Neural crest cell (in vitro differentiated cells): ENCODE data around the gene TMEM229B. TPM values are rescaled to one million over a fixed set of nuclear protein-coding genes. Genes with fewer than 3 reads are reported as not detected.
A peak's percentile ranks its signal among the peaks of the same experiment; 100 is the strongest.

Source experiments
- DNase-seq: peaks from one replicate; pipeline ENCODE4 v3.0.0; 2021; ENCODE audit warnings: low read depth, mixed read lengths, low spot score
- H3K27ac Mint-ChIP-seq: one replicate; pipeline ENCODE4 v1.8.0; 2021; ENCODE audit warnings: mild to moderate bottlenecking, mixed read lengths; ENCODE audit not compliant: unreplicated experiment
- H3K27me3 Mint-ChIP-seq: 2 replicates; pipeline ENCODE4 v1.8.0; 2021; ENCODE audit warnings: low read depth, mild to moderate bottlenecking, mixed read lengths
- H3K36me3 Mint-ChIP-seq: 2 replicates; pipeline ENCODE4 v1.8.0; 2021; ENCODE audit warnings: low read depth, mild to moderate bottlenecking, mixed read lengths
- H3K4me1 Mint-ChIP-seq: 2 replicates; pipeline ENCODE4 v1.8.0; 2021; ENCODE audit warnings: mixed read lengths
- H3K4me3 Mint-ChIP-seq: one replicate; pipeline ENCODE4 v1.8.0; 2021; ENCODE audit warnings: mild to moderate bottlenecking, mixed read lengths
- H3K9me3 Mint-ChIP-seq: 2 replicates; pipeline ENCODE4 v1.8.0; 2021; ENCODE audit warnings: mixed read lengths
- CTCF ChIP-seq: fragments of 200-600 bp; sonication (generic); conservative IDR thresholded peaks from 2 replicates; pipeline ENCODE4 v1.5.0; 2021; ENCODE audit warnings: antibody characterized with exemption, mild to moderate bottlenecking
- total RNA-seq: library from RNA; stranded (reverse); gene quantifications from 2 replicates; pipeline ENCODE4 v1.2.1, GENCODE V29; 2021

The TMEM229B gene
- total RNA-seq, 1 donor from 2014 or later, result 5.2 TPM

DNA sequence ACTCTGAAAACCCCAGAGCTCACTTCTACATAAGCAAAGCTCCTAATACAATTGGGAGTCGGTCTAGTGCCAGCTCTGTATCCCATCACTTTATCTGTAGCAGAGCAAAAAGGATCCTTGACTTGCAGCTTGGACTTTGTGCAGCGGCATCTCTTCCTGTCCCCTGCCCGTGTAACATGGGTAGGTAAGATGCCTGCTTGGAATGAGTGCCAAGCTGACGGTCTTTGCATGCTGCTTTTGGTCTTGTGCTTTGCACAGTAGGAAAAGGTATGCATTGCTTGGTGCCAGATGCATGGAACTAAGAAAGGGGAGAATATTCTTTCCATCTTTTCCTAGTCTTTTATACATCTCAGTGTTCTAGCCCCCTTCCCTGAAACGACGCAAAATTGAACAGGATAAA is 37.7 kb upstream of the TMEM229B start:
- H3K4me3 Mint-ChIP-seq, result no peak overlapping the region
- DNase-seq, result no peak
- TF ChIP-seq CTCF, result no peak
- H3K27me3 Mint-ChIP-seq, result peaks cover 9% of the 10 kb centered on the region
- H3K4me1 Mint-ChIP-seq, result peaks cover 39% of the 10 kb centered on the region
- no peaks in the 10 kb centered on the region for H3K9me3 Mint-ChIP-seq
- H3K27ac Mint-ChIP-seq, result no peak overlapping the region
- no peaks in the 10 kb centered on the region for H3K36me3 Mint-ChIP-seq

DNA sequence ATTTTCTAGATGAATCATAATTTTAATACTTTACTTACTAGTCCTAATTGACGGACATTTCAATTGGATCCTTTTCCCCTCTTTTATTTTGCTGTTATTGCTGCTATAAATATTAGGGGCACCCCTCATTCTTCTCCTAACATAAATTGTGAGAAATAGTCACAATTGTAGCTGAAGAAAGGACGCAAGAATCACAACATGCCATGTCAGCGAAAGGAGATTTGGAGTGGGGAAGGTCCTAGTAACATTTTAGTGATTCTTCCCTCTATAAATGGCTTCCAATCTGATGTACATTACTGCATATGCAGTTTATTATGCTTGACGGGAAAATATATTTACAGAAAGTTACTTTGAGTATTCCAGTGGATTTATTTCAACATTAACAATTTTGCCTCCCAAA is 36.9 kb upstream of the TMEM229B start:
- no peak overlapping the region for H3K4me3 Mint-ChIP-seq
- no peak overlapping the region for H3K27ac Mint-ChIP-seq
- peaks cover 10% of the 10 kb centered on the region for H3K27me3 Mint-ChIP-seq
- H3K9me3 Mint-ChIP-seq, result no peaks in the 10 kb centered on the region
- H3K36me3 Mint-ChIP-seq, result no peaks in the 10 kb centered on the region
- no peak for DNase-seq
- H3K4me1 Mint-ChIP-seq, result peaks cover 39% of the 10 kb centered on the region
- TF ChIP-seq CTCF, result no peak

DNA sequence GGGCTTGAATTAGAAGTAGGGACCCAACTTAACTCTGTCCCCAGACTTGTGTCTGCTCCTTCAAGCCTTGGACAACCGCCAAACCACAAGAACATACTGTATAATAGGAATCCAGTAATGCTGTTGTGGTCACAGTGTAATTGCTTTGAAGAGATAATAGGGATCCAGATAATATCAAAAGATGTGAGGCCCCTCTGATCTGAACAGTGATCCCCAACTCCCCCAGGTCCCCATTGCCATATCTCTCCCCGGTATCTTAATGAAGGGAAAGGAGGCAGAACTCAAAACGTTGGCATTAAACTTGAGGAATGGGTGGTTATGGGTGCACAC is 36.1 kb upstream of the TMEM229B start:
- Mint-ChIP-seq H3K4me1 (peaks cover 39% of the 10 kb centered on the region), H3K36me3 (no peaks in the 10 kb centered on the region), H3K27ac (no peak overlapping the region), H3K27me3 (peaks cover 16% of the 10 kb centered on the region), H3K4me3 (no peak overlapping the region), H3K9me3 (no peaks in the 10 kb centered on the region)
- TF ChIP-seq CTCF, result no peak
- DNase-seq, result no peak

GRCh38 chr14:67523764-67524633 is 35.5 kb upstream of the TMEM229B start:
- peak overlapping the region; percentile 52 for H3K27ac Mint-ChIP-seq
- H3K4me3 Mint-ChIP-seq, result no peak overlapping the region
- H3K4me1 Mint-ChIP-seq, result peaks cover 39% of the 10 kb centered on the region

DNA sequence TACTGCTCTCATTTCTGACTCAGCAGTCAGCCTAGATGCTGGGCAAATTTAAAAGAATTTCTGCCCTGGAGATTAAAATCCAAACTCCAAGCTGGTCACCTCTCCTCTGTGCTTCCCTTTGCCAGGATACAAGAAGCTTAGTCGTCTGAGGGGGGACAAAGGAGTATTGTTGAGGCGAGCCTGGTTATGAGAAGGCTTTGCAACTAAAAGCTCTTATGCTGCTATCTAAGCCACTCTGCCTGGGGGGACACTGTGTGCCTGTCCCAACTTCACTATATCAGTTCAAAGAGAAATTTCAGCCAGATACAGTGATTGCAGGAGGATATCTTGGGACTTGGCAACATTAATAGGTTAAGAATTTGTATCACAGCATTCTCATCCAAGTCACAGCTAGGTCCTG is 33.7 kb upstream of the TMEM229B start:
- H3K9me3 Mint-ChIP-seq, result no peaks in the 10 kb centered on the region
- no peak for TF ChIP-seq CTCF
- peaks cover 33% of the 10 kb centered on the region for H3K4me1 Mint-ChIP-seq
- peaks cover 37% of the 10 kb centered on the region for H3K27me3 Mint-ChIP-seq
- no peak for DNase-seq
- H3K36me3 Mint-ChIP-seq, result no peaks in the 10 kb centered on the region
- H3K27ac Mint-ChIP-seq, result peak overlapping the region; percentile 78
- peak overlapping the region; percentile 64 for H3K4me3 Mint-ChIP-seq

More at GRCh38 chr14:67523764-67524633, 35.5 kb upstream of the TMEM229B start:
- peaks cover 20% of the 10 kb centered on the region for H3K27me3 Mint-ChIP-seq
- no peak for DNase-seq
- no peak for TF ChIP-seq CTCF
- H3K9me3 Mint-ChIP-seq, result no peaks in the 10 kb centered on the region
- H3K36me3 Mint-ChIP-seq, result no peaks in the 10 kb centered on the region
